Endothelial cell of umbilical vein (primary cell): ENCODE measurements around the gene CCDC32. TPM values are rescaled to one million over a fixed set of nuclear protein-coding genes. Genes with fewer than 3 reads are reported as not detected.

ENCODE experiments used
- BruUV-seq: library from RNA; stranded (reverse); fragments of 400-500 nt; replicated peaks from 2 replicates; lab custom pipeline; 2021; lab: Mats Ljungman, UMichigan
- CTCF ChIA-PET: fragments of 300-600, 350-600 bp; sonication (Branson Sonifier 250); formaldehyde crosslinking; loops from one replicate; lab custom pipeline; 2021; ENCODE audit warnings: antibody characterized with exemption, inconsistent platforms; lab: Charles Lee
- POLR2A ChIA-PET: fragments of 300-600, 350-600 bp; sonication (Branson Sonifier 250); formaldehyde crosslinking; loops from one replicate; lab custom pipeline; 2021; ENCODE audit warnings: antibody characterized with exemption, inconsistent platforms; lab: Charles Lee
- DNase-seq: peaks from one replicate; pipeline ENCODE4 v3.0.0-alpha.2; 2011; ENCODE audit warnings: low read depth, low spot score
- FAIRE-seq: peaks from 2 replicates; lab custom pipeline; 2011; peaks lifted over from hg19 to GRCh38; lab: Jason Lieb, UNC
- H2AFZ ChIP-seq: 2 replicates; pipeline ENCODE4 v1.6.0; 2012; ENCODE audit warnings: low read depth, low read length, control low read depth, inconsistent platforms
- H3K27ac ChIP-seq: 2 replicates; pipeline ENCODE4 v1.5.1; 2011; ENCODE audit warnings: low read depth, mild to moderate bottlenecking, control low read depth, low read length, moderate library complexity; ENCODE audit not compliant: insufficient read depth
- H3K27me3 ChIP-seq, 2 experiments: 2 replicates each; pipeline versions ENCODE4 v1.6.0 to v1.6.1; 2011; ENCODE audit warnings: low read length in 2 of 2, mixed read lengths in 1 of 2; ENCODE audit not compliant: control insufficient read depth in 2 of 2, insufficient read depth in 2 of 2
- H3K36me3 ChIP-seq, 2 experiments: 2 replicates in 1 of 2; 3 replicates in 1 of 2; pipeline ENCODE4 v1.5.1; 2011; ENCODE audit warnings: low read length in 2 of 2, mild to moderate bottlenecking in 1 of 2, moderate library complexity in 1 of 2; ENCODE audit not compliant: control insufficient read depth in 2 of 2, insufficient read depth in 2 of 2; ENCODE audit errors: extremely low read depth in 1 of 2
- H3K4me1 ChIP-seq: 3 replicates; pipeline ENCODE4 v1.5.1; 2011; ENCODE audit warnings: mild to moderate bottlenecking, low read length; ENCODE audit not compliant: control insufficient read depth, insufficient read depth; ENCODE audit errors: extremely low read depth
- H3K4me2 ChIP-seq: 2 replicates; pipeline ENCODE4 v1.6.1; 2011; ENCODE audit warnings: low read length, control low read depth, mixed read lengths; ENCODE audit not compliant: insufficient read depth
- H3K4me3 ChIP-seq, 3 experiments: fragments of 200-600 bp in 1 of 3; sonication (generic), shearing (Covaris generic) in 1 of 3; replicated peaks in 1 of 3; 2 replicates each; pipeline ENCODE4 v1.5.1; 2011 to 2016; ENCODE audit warnings: control low read depth in 3 of 3, low read length in 3 of 3, mild to moderate bottlenecking in 2 of 3, inconsistent platforms in 1 of 3, low read depth in 1 of 3, moderate library complexity in 1 of 3; ENCODE audit not compliant: insufficient read depth in 1 of 3
- H3K79me2 ChIP-seq: 2 replicates; pipeline ENCODE4 v1.6.0; 2012; ENCODE audit warnings: low read length, inconsistent platforms; ENCODE audit not compliant: control insufficient read depth, insufficient read depth
- H3K9ac ChIP-seq: replicated peaks from 2 replicates; pipeline ENCODE3; 2011; ENCODE audit warnings: low read length, control low read depth; ENCODE audit not compliant: insufficient read depth; ENCODE audit errors: extremely low read depth
- H3K9me1 ChIP-seq: replicated peaks from 3 replicates; pipeline ENCODE4 v1.6.0; 2011; ENCODE audit warnings: mild to moderate bottlenecking, low read length; ENCODE audit not compliant: control insufficient read depth, insufficient read depth; ENCODE audit errors: extremely low read depth
- H3K9me3 ChIP-seq: replicated peaks from 2 replicates; pipeline ENCODE4 v1.5.1; 2012; ENCODE audit warnings: low read length, inconsistent platforms; ENCODE audit not compliant: control insufficient read depth, insufficient read depth
- H4K20me1 ChIP-seq: replicated peaks from 2 replicates; pipeline ENCODE3; 2011; ENCODE audit warnings: mild to moderate bottlenecking, low read length; ENCODE audit not compliant: control insufficient read depth, insufficient read depth; ENCODE audit errors: extremely low read depth
- EZH2 ChIP-seq: IDR thresholded peaks from 2 replicates; pipeline ENCODE4 v1.6.1; 2012; ENCODE audit warnings: borderline replicate concordance, low read depth, mild to moderate bottlenecking, moderate library complexity, low read length, inconsistent platforms; ENCODE audit not compliant: severe bottlenecking
- FOS ChIP-seq: IDR thresholded peaks from 2 replicates; pipeline ENCODE4 v1.6.1; 2011; ENCODE audit warnings: mild to moderate bottlenecking, low read length, moderate library complexity, borderline replicate concordance; ENCODE audit not compliant: insufficient read depth
- GATA2 ChIP-seq: IDR thresholded peaks from 2 replicates; pipeline ENCODE4 v1.7.0; 2011; ENCODE audit warnings: low read depth, mild to moderate bottlenecking, moderate library complexity, mixed read lengths, low read length; ENCODE audit not compliant: insufficient read length, insufficient read depth
- JUN ChIP-seq: IDR thresholded peaks from 2 replicates; pipeline ENCODE4 v1.6.1; 2011; ENCODE audit warnings: borderline replicate concordance, low read depth; ENCODE audit not compliant: insufficient read length, insufficient read depth
- MYC ChIP-seq: IDR thresholded peaks from one replicate; pipeline ENCODE4 v1.6.1; 2011; ENCODE audit warnings: mild to moderate bottlenecking, low read depth, low read length
- POLR2A ChIP-seq: IDR thresholded peaks from 2 replicates; pipeline ENCODE4 v1.6.1; 2012; ENCODE audit warnings: low read depth, mild to moderate bottlenecking, control low read depth, low read length
- POLR2AphosphoS5 ChIP-seq: IDR thresholded peaks from 2 replicates; pipeline ENCODE4 v1.6.1; 2012; ENCODE audit warnings: low read depth, mild to moderate bottlenecking, control low read depth, low read length, moderate library complexity; ENCODE audit not compliant: insufficient read depth
- dilution Hi-C: fragments of 300-500 bp; cut with MboI; formaldehyde crosslinking; loops from one replicate; pipeline ENCODE4 v1.15.0; 2019; ENCODE audit warnings: low sequenced_read_pairs; ENCODE audit not compliant: extremely low pct_ligation_motif_present
- intact Hi-C: fragments of 100-400 bp; cut with micrococcal nuclease; formaldehyde crosslinking; loops from one replicate; pipeline ENCODE4 v1.10.0; 2022
- polyA plus RNA-seq, 4 experiments: library from polyadenylated mRNA; depleted of rRNA in 3 of 4; stranded (reverse) in 3 of 4; unstranded in 1 of 4; fragments of >200 nt; gene quantifications; 2 replicates each; pipeline versions ENCODE4 v1.2.1 to v1.2.3, GENCODE V29; 2011 to 2012; ENCODE audit warnings: missing spikeins in 1 of 4
- total RNA-seq: library from RNA; stranded (reverse); gene quantifications from 2 replicates; pipeline ENCODE4 v1.2.3, GENCODE V29; 2021
- TF ChIP-seq, protein P1 (sequence below): IDR thresholded peaks from 2 replicates; pipeline ENCODE4 v1.6.1; 2011; ENCODE audit not compliant: insufficient read depth, insufficient read length
- TF ChIP-seq, protein P2 (sequence below), 2 donors: IDR thresholded peaks; 1 replicate in 1 of 2; 2 replicates in 1 of 2; pipeline ENCODE4 v1.5.1; 2011; ENCODE audit warnings: low read length in 2 of 2, mild to moderate bottlenecking in 2 of 2, moderate library complexity in 2 of 2, control low read depth in 1 of 2, inconsistent platforms in 1 of 2, low read depth in 1 of 2; ENCODE audit not compliant: insufficient read depth in 1 of 2; ENCODE audit errors: extremely low read depth in 1 of 2

The CCDC32 gene
- total and polyA plus RNA-seq, 2 donors (not counting 3 experiments of a cell fraction or from before 2014, with no cell fraction given), result 22.9 to 24.0 TPM

DNA sequence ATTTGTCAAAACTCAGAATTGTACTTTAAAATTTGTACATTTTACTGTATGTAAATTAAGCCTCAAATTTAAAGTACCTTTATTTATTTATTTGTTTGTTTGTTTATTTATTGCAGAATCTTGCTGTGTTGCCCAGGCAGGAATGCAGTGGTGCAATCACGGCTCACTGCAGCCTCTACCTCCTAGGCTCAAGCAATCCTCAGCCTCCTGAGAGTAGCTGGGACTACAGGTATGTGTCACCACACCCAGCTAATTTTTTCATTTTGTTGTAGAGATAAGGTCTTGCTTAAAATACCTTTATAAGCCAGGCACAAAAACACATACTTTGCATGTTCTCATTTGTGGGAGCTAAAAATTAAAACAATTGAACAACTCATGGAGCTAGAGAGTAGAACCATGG, 56.6 kb downstream of the CCDC32 start:
- H3K9me3 ChIP-seq, result no peaks in the 10 kb centered on the region
- no peaks in the 10 kb centered on the region for H3K4me1 ChIP-seq
- no peak for DNase-seq
- ChIA-PET CTCF (interaction anchor here (0.6 to 1.0 kb wide), 3 partner anchors 11 to 214 kb away, joined by 3 to 4 read pairs (median 3); partner anchors contain the start of gene BAHD1), POLR2A (no interaction called here)
- H3K9ac ChIP-seq, result no peak overlapping the region
- TF ChIP-seq POLR2A (no peak), EZH2 (no peak), POLR2AphosphoS5 (no peak), GATA2 (no peak), JUN (no peak), FOS (no peak), MYC (no peak)
- TF ChIP-seq, protein P1, sequence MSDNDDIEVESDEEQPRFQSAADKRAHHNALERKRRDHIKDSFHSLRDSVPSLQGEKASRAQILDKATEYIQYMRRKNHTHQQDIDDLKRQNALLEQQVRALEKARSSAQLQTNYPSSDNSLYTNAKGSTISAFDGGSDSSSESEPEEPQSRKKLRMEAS, result no peak
- TF ChIP-seq, protein P2, sequence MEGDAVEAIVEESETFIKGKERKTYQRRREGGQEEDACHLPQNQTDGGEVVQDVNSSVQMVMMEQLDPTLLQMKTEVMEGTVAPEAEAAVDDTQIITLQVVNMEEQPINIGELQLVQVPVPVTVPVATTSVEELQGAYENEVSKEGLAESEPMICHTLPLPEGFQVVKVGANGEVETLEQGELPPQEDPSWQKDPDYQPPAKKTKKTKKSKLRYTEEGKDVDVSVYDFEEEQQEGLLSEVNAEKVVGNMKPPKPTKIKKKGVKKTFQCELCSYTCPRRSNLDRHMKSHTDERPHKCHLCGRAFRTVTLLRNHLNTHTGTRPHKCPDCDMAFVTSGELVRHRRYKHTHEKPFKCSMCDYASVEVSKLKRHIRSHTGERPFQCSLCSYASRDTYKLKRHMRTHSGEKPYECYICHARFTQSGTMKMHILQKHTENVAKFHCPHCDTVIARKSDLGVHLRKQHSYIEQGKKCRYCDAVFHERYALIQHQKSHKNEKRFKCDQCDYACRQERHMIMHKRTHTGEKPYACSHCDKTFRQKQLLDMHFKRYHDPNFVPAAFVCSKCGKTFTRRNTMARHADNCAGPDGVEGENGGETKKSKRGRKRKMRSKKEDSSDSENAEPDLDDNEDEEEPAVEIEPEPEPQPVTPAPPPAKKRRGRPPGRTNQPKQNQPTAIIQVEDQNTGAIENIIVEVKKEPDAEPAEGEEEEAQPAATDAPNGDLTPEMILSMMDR (IDR thresholded peaks at IDR 0.05; ENCODE audit: extremely low read depth in 1 of 2, insufficient read depth in 1 of 2, low read depth in 1 of 2, low read length in 2 of 2), result no peak
- no peak overlapping the region for H3K4me3 ChIP-seq
- no TSS peak for BruUV-seq
- intact Hi-C loops (loop anchor here (5.0 kb wide), 2 partner anchors 66 to 141 kb away; partner anchors contain the start of gene BAHD1), dilution Hi-C loops (no loop called here)
- no peaks in the 10 kb centered on the region for H3K9me1 ChIP-seq
- no peak overlapping the region for H2AFZ ChIP-seq
- H4K20me1 ChIP-seq, result no peaks in the 10 kb centered on the region
- H3K27me3 ChIP-seq, result peaks cover 0 to 2% of the 10 kb centered on the region in 2 experiments
- H3K27ac ChIP-seq, result no peak overlapping the region
- no peak overlapping the region for H3K4me2 ChIP-seq
- H3K36me3 ChIP-seq, result no peaks in the 10 kb centered on the region
- no peak for FAIRE-seq
- no peaks in the 10 kb centered on the region for H3K79me2 ChIP-seq
